Peyer's patch (tissue), 4 donors: ENCODE results near the gene MAP6D1.

Experiments used
- CTCF ChIP-seq, 6 experiments: fragments of 450-650 bp in 4 of 6; fragments of 200-600 bp in 2 of 6; sonication (generic) in 1 of 6; IDR thresholded peaks; one replicate each; pipeline ENCODE4 v1.5.1; 2017 to 2019; ENCODE audit warnings: antibody characterized with exemption in 6 of 6, mild to moderate bottlenecking in 3 of 6, moderate library complexity in 1 of 6
- POLR2A ChIP-seq, 2 donors: fragments of 450-650 bp; IDR thresholded peaks; one replicate each; pipeline ENCODE4 v1.5.1; 2017; ENCODE audit warnings: antibody characterized with exemption in 2 of 2, mild to moderate bottlenecking in 2 of 2, moderate library complexity in 2 of 2

GRCh38 chr3:183823963-183824362 is 1.4 kb downstream of the MAP6D1 start:
- TF ChIP-seq CTCF (IDR thresholded peaks at IDR 0.05) (no peak), POLR2A (IDR thresholded peaks at IDR 0.05) (no peak)
